Mammary epithelial cell (primary cell): ENCODE data around the gene MUC13.

ENCODE experiments used
- EZH2 ChIP-seq: IDR thresholded peaks from 2 replicates; pipeline ENCODE4 v1.6.1; 2012; ENCODE audit warnings: low read length, inconsistent platforms, borderline replicate concordance
- TF ChIP-seq, protein P1 (sequence below), 2 donors: IDR thresholded peaks in 1 of 2; conservative IDR thresholded peaks in 1 of 2; 2 replicates each; pipeline ENCODE4 v1.5.1; 2011 to 2012; ENCODE audit warnings: inconsistent platforms in 2 of 2, low read length in 2 of 2, mild to moderate bottlenecking in 2 of 2, control low read depth in 1 of 2, low read depth in 1 of 2; ENCODE audit not compliant: insufficient read depth in 1 of 2; ENCODE audit errors: extremely low read depth in 1 of 2

DNA sequence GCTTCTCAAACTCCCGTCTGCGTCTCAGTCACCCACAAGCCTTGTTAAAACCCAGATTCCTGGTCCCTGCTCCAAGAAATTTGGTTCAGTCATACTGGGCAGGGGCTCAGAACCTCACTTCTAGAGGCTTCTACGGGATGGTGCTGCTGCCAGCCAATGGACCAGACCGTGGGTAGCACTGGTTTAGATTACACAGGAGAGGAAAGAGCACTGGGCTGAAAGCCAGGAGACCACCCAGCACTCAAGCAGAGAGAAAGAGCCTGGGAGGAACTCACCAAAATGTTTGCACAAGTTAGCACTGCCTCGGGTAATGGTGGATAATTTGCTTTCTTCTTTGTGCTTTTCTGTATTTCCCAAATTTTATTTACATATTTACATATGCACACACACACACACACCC, 46.9 kb upstream of the MUC13 start:
- TF ChIP-seq, protein P1, sequence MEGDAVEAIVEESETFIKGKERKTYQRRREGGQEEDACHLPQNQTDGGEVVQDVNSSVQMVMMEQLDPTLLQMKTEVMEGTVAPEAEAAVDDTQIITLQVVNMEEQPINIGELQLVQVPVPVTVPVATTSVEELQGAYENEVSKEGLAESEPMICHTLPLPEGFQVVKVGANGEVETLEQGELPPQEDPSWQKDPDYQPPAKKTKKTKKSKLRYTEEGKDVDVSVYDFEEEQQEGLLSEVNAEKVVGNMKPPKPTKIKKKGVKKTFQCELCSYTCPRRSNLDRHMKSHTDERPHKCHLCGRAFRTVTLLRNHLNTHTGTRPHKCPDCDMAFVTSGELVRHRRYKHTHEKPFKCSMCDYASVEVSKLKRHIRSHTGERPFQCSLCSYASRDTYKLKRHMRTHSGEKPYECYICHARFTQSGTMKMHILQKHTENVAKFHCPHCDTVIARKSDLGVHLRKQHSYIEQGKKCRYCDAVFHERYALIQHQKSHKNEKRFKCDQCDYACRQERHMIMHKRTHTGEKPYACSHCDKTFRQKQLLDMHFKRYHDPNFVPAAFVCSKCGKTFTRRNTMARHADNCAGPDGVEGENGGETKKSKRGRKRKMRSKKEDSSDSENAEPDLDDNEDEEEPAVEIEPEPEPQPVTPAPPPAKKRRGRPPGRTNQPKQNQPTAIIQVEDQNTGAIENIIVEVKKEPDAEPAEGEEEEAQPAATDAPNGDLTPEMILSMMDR (conservative IDR thresholded peaks at IDR 0.05 in 1 of 2, IDR thresholded peaks at IDR 0.05 in 1 of 2; ENCODE audit: extremely low read depth in 1 of 2, insufficient read depth in 1 of 2, low read depth in 1 of 2, low read length in 2 of 2): no peak
- no peak for TF ChIP-seq EZH2
